Measurements from ENCODE around the gene NME7. TPM values are rescaled to one million over a fixed set of nuclear protein-coding genes. Genes with fewer than 3 reads are reported as not detected.

The NME7 gene
- total RNA-seq, 1 experiment from 2014 or later: 13.2 TPM

- Histone ChIP-seq H2BK120ac (ENCODE audit: low read depth, low read length, poor library complexity, severe bottlenecking) (no peak overlapping the region), H3K79me2 (ENCODE audit: insufficient read depth, low read length) (no peaks in the 10 kb centered on the region), H4K91ac (ENCODE audit: insufficient read length, low read depth, low read length) (no peak overlapping the region), H3K4ac (ENCODE audit: low read depth, low read length) (no peak overlapping the region), H4K5ac (ENCODE audit: insufficient read length, low read depth, low read length) (no peak overlapping the region), H3K27ac (ENCODE audit: insufficient read length, low read depth, low read length) (no peak overlapping the region), H3K18ac (ENCODE audit: insufficient read length, low read depth, low read length) (no peak overlapping the region), H3K23me2 (ENCODE audit: insufficient read length, low read depth, low read length, poor library complexity, severe bottlenecking) (no peaks in the 10 kb centered on the region), H3K9ac (ENCODE audit: extremely low read depth, insufficient read length, low read length) (no peak overlapping the region), H2BK5ac (ENCODE audit: insufficient read length, low read length) (no peak overlapping the region), H3K4me1 (ENCODE audit: insufficient read depth, low read length) (peaks cover 1% of the 10 kb centered on the region; the same call in 1 of the 2 replicates), H3T11ph (ENCODE audit: low read length) (no peak overlapping the region), H3K56ac (ENCODE audit: insufficient read length, low read depth, low read length) (no peak overlapping the region), H2AFZ (ENCODE audit: low read length) (no peak overlapping the region), H3K23ac (ENCODE audit: insufficient read length, low read depth, low read length) (no peak overlapping the region), H2BK12ac (ENCODE audit: insufficient read length, low read depth, low read length) (no peak overlapping the region), H2AK5ac (ENCODE audit: insufficient read length, low read length) (no peak overlapping the region), H3K79me1 (ENCODE audit: insufficient read depth, low read depth, low read length, poor library complexity, severe bottlenecking) (no peaks in the 10 kb centered on the region), H4K20me1 (ENCODE audit: control insufficient read depth, insufficient read depth, insufficient read length) (no peaks in the 10 kb centered on the region), H3K9me3 (ENCODE audit: control insufficient read depth, low read depth, low read length) (no peaks in the 10 kb centered on the region), H3K4me2 (ENCODE audit: insufficient read depth, insufficient read length, low read length) (no peak overlapping the region), H3K27me3 (ENCODE audit: insufficient read depth, low read length) (no peaks in the 10 kb centered on the region), H3K14ac (ENCODE audit: insufficient read depth, low read length) (no peak overlapping the region), H2BK20ac (ENCODE audit: low read depth, low read length, poor library complexity, severe bottlenecking) (no peak overlapping the region), H4K8ac (replicated peaks; ENCODE audit: insufficient read length, low read depth, low read length) (no peak overlapping the region), H2BK15ac (ENCODE audit: low read depth, low read length) (no peak overlapping the region)
- H3K4me3 Mint-ChIP-seq: no peak overlapping the region
- no peak overlapping the region for H3K27ac Mint-ChIP-seq
- no CpG with 5 or more reads among the region's 1 CpG for WGBS (ENCODE audit: extremely low coverage, insufficient read length, low lambda C conversion rate)
- H3K4me1 Mint-ChIP-seq: peaks cover 11 to 19% of the 10 kb centered on the region in 2 experiments; a peak in 3 of 4 replicates
- no peak for DNase-seq
- peaks cover 5% of the 10 kb centered on the region for H3K27me3 Mint-ChIP-seq (ENCODE audit: low read depth)
- TF ChIP-seq CTCF (conservative IDR thresholded peaks at IDR 0.05): no peak
- no peaks in the 10 kb centered on the region for H3K9me3 Mint-ChIP-seq
- no peaks in the 10 kb centered on the region for H3K36me3 Mint-ChIP-seq (ENCODE audit: insufficient read depth in 1 of 3, low read depth in 3 of 3)
Observed at GRCh38 chr1:169098380-169098779, 269.2 kb downstream of the NME7 start.

All from H9 (cell line).